Measurements from ENCODE around the gene RAVER1.
"Not testable (repeated sequence)": the region's sequence is repeated elsewhere in the genome, so short reads cannot be mapped to it uniquely, and the experiment has no call there.

The RAVER1 gene, protein sequence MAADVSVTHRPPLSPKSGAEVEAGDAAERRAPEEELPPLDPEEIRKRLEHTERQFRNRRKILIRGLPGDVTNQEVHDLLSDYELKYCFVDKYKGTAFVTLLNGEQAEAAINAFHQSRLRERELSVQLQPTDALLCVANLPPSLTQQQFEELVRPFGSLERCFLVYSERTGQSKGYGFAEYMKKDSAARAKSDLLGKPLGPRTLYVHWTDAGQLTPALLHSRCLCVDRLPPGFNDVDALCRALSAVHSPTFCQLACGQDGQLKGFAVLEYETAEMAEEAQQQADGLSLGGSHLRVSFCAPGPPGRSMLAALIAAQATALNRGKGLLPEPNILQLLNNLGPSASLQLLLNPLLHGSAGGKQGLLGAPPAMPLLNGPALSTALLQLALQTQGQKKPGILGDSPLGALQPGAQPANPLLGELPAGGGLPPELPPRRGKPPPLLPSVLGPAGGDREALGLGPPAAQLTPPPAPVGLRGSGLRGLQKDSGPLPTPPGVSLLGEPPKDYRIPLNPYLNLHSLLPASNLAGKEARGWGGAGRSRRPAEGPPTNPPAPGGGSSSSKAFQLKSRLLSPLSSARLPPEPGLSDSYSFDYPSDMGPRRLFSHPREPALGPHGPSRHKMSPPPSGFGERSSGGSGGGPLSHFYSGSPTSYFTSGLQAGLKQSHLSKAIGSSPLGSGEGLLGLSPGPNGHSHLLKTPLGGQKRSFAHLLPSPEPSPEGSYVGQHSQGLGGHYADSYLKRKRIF

DNA sequence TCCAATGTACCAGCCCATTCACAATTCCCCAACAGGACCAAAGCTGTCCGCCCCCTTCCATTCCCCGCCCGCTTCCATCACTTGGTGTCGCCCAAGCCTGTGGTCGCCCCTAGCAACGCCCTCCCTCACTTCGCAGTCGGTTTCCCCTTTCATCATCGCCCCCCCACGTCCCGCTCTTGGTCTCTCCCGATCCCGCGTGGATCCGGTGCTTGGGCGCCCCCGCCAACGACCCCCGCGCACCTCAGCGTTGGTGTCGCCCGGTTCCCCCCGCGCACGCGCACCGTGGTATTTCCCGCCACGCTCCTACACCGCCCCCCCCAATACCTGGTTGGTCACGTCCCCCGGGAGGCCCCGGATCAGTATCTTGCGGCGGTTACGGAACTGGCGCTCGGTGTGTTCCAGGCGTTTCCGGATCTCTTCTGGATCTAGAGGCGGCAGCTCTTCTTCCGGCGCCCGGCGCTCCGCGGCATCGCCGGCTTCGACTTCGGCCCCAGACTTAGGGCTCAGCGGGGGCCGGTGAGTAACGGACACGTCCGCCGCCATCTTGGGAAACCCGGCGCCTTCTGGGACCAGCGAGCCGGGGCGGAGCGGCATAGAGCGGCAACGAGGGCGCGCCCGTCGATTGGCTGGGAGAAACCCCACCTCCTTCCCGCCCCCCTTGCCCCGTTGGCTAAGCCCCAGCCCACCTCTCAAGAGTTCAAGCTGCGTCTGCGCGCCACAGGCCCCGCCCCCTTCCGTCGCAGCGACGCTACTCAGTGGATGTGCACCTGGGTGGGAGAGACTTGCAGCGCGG is at the start of gene RAVER1:
TSS of gene RAVER1 (minus strand) at position 565 of the 793 bp plus-strand sequence. CDS start at position 543, 22 bp downstream.
- peak; percentile 97 for DNase-seq (ENCODE audit: low read depth)

DNA sequence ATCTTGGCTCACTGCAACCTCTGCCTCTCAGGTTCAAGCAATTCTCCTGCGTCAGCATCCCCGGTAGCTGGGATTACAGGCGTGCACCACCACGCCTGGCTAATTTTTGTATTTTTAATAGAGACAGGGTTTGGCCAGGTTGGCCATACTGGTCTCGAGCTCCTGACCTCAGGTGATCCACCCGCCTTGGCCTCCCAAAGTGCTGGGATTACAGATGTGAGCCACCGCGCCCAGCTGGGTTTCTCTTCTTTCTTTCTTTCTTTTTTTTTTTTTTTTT is 49.8 kb upstream of the RAVER1 start:
- DNase-seq (ENCODE audit: low read depth) = not testable (repeated sequence)

DNA sequence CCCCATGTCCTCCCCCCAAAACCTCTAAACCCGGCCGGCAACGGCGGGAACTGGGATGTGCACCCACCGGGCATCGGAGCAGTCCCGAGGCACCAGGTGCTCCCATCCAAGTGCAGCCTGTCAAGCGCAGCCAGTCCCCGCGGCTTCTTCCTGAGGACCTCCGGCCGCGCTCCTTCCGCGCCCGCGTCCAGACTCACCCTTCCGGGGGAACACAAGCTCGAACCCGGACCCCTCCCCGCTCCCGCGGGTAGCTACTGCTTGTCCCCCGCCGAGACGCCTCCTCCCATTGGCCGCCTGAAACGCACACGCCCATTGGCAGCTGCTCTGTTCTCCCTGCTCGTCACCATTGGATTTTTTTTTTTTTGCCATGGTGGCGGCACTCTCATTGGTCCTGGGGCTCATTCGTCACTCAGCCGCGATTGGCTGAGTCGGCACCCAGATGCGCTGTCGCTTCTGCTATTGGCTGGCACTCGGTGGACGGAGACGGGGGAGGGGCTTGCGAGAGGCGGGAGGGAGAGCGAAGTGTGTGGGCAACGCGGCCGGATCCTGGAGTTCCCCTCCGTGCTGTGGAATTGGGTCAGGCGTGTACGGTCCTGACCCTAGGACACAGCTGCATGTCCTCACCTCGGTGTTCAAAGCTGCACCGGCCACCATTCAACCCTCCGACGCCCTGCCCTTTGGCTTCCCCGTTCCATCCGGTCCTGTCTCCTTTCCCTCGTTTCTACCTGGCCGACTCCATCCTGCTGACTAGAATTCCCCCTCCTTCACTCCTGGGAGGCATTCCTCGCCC is 47.2 kb upstream of the RAVER1 start, which contains the start of gene TYK2:
TSS of gene TYK2 (minus strand) at position 260 of the 790 bp plus-strand sequence. CDS start 2,166 bp downstream, outside the sequence.
- peak; percentile 95 for DNase-seq (ENCODE audit: low read depth)

DNA sequence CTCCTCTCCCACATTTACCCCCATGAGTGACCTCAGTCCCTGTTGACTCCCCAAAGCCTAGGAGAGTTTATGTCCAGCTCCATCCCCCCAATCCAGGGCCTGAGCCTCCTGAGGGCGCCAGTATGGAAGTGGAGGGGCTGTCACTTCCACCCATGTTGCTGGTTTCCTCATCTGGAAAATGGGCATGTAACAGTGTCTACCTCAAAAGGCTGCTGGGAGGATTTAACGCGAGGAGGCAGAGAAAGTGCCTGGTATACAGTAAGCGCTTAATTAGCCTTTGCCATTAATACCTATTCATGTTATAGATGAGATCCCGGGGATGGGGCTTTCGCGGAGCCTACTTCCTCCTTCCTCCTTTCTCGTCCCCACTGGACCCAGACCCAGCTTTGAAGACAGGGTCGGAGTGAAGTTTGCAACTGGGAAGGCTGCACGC is 46.6 kb upstream of the RAVER1 start:
- DNase-seq (ENCODE audit: low read depth) = no peak

DNA sequence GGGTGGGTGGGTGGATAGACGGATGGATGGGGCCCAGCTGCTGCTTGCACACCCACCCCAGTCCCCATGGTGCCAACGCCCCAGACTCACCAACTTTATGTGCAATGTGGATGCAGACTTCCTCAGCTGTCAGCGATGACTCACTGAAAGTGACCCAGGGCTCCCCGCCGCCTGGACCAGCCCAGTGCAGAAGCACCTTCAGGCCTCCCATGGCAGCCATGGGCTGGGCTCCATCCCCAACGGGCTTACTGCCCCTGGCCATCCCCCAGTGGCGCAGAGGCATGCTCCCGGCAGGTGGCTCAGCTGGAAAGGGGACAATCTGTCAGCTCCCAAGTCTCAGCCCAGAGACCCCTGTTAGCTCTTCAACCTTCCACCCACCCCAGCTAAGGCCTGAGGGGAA is 44.8 kb upstream of the RAVER1 start:
- DNase-seq (ENCODE audit: low read depth) = no peak

DNA sequence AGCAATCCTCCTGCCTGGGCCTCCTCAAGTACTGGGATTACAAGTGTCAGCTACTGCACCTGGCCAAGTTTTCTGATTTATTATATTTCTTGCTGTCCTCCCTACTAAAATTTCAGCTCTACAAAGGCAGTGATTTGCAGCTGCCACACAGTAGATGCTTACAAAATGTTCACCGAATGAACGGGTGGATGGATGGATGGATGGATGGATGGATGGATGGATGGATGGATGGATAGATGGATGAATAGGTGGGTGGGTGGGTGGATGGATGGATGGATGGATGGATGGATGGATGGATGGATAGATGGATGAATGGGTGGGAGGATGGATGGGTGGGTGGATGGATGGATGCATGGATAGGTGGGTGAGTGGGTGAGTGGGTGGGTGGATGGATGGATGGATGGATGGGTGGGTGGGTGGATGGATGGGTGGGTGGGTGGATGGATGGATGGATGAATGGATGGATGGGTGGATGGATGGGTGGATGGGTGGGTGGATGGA is 43.9 kb upstream of the RAVER1 start:
- DNase-seq (ENCODE audit: low read depth) = not testable (repeated sequence)

DNA sequence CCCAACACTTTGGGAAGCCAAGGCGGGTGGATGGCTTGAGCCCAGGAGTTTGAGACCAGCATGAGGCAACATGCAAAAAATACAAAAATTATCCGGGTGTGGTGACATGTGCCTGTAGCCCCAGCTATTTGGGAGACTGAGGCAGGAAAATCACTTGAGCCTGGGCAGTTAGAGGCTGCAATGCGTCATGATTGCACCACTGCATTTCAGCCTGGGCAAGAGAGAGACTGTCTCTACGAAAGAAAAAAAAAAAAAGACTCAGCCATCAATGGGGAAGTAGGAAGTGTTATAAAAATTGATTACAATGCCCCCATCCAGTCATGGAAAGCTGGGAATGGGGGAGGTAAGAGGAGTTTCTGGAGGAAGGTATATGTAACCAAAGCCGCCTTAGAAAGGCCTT is 41.6 kb upstream of the RAVER1 start:
- DNase-seq (ENCODE audit: low read depth) = no peak

DNA sequence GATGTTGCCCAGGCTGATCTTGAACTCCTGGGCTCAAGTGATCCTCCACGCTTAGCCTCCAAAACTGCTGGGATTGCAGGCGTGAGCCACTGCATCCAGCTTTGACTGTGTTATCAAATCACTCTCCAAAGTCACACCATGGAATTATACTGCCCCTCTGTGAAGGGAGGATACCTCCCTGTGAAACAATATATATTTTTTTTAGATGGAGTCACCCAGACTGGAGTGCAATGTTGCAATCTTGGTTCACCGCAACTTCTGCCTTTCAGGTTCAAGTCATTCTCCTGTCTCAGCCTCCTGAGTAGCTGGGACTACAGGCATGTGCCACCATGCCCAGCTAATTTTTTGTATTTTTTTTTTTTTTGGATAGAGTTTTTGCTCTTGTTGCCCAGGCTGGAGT is 39.4 kb upstream of the RAVER1 start:
- DNase-seq (ENCODE audit: low read depth) = no peak

DNA sequence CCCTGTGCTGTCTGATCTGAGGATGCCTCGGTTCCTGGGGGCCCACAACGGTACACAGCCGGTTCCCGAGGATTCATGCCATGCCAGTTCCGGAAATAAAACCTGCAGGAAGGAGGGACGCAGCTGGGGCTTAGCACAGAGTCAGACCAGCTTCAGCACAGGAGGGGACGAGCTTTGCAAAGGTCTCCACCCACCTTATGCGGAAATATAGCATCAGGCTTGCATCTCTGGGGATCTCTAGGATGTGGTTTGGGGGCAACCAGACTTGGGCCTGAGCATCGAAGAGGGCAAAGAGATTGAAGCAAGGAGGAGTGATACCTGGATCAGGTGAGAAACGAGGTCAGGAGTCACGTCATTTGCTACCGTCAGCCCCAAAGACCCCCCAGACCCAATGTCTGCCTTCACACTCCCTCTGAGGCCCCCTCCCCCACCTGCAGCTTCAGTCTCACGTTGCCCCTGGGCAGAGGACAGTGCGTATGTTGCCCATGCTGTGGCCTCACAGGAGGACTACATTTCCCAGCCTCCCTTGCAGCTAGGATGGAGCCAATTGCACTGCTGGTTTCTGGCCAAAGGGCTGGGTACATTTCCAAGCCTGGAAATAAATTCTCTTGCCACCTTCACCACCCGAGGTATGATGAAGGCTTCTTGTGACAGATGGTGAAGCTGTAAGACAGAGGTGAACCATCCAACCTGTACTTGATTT is 34.9 kb upstream of the RAVER1 start:
- no peak for DNase-seq (ENCODE audit: low read depth)

DNA sequence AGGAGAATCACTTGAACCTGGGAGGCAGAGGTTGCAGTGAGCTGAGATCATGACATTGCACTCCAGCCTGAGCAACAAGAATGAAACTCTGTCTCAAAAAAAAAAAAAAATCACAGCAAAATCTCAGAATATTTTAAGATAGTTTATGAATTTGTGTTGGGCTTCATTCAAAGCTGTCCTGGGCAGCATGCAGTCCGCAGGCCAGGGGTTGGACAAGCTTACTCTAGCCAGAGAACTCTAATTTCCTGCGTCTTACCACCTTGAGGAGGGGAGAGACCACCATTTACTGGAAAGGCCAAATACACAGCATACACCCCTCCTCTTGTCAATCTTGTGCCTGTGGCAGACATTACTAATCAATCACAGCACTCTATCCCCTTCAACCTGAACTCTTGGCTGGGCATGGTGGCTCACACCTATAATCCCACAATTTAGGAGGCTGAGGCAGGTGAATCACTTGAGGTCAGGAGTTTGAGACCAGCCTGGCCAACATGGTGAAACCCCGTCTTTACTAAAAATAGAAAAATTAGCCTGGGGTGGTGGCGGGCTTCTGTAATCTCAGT is 33.7 kb upstream of the RAVER1 start:
- not testable (repeated sequence) for DNase-seq (ENCODE audit: low read depth)

DNA sequence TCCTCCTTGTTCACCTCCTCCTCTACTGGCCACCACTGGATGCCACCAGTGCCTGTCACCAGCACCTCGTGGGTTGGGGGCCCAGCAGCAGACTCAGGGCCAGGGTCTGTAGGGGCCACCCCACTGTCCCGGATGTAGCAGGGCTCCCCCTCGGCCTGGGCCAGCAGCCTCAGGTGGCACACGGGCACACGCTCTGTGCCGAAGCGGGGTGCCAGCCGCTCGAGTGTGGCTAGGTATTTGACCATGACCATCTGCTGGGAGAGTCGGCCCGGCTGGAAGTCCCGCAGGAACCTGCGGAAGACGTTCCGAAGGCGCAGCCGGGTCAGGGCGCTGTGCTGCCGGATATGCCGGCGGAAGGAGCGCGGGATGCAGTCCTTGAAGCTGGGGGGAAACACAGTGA is 32.2 kb upstream of the RAVER1 start:
- DNase-seq (ENCODE audit: low read depth) = no peak

DNA sequence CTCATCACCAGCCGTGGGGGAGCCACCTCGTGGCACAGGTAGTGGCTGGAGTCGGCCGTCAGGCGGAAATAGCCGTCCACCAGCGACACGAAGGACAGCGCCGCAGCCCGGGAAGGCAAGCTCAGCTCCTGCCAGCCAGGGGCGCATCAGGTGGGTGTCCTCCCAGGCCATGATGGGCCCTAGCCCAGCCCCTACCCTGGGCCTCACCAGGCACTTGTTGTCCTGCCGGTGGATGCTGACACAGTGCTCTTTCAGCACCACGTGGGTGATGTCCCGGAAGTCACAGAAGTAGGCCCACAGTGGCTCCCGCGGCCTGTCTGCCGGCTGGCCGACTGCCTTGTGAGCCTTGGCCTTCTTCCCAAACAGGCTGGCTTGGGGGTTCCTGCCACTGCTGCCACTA is 31.3 kb upstream of the RAVER1 start:
- DNase-seq (ENCODE audit: low read depth) = no peak

DNA sequence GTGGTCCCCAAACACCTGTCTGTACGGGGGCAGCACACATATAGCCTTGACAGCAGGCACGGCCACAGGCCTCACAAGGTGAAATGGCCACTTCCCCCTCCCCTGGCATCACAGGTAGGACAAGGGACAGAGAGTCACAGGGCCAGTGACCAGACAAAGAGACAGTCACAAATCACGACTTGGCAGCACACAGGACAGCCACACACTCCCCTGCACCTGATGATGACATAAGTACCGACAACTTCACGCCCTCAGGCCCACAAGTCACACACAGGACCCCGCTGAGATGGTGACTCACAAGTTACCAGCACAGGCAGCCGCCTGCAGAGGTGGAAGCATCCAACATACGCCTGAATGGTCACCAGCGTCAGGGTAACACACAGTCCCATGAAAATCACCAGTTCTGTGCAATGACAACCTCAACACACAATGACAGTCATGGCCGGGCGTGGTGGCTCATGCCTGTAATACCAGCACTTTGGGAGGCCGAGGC is 30.5 kb upstream of the RAVER1 start:
- DNase-seq (ENCODE audit: low read depth) = no peak

DNA sequence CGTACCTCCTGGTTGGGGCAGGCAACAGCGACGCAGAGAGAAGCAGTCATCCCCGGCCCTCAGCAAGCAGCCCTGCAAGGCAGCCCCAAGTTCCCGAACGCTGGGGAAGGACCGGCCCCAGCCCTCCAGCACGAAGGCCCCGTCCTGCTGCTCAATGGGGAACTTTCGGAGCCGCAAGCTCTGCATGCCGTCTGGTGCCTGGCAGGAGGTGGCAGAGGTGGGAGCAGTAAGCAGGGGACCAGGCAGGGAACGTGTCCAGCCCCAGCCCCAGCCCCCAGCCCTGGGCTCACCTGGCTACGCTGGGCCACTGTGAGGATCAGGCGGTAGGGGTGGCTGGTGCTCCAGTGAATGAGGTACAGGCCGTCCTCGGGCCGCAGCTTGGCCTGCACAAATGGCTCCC is 28.9 kb upstream of the RAVER1 start:
- no peak for DNase-seq (ENCODE audit: low read depth)

DNA sequence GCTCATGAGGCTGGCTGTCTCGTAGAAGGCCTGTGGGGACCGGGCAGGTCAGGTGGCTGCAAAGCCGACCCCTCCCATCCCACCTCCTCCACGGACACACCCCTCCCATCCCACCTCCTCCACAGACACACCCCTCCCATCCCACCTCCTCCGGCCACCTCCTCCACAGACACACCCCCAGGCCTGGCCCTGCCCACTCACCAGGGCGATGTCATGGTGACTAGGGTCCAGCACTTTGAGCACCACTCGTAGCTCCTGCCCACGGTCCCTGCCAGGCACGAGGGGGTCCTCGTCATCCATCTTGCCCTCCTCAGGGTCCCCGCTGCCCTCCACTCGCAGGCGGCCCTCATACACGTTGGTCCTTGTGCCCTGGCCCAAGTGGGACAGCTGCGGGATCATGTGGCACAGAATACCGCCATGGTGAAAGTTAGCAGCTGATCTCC is 28.3 kb upstream of the RAVER1 start:
- DNase-seq (ENCODE audit: low read depth) = no peak

DNA sequence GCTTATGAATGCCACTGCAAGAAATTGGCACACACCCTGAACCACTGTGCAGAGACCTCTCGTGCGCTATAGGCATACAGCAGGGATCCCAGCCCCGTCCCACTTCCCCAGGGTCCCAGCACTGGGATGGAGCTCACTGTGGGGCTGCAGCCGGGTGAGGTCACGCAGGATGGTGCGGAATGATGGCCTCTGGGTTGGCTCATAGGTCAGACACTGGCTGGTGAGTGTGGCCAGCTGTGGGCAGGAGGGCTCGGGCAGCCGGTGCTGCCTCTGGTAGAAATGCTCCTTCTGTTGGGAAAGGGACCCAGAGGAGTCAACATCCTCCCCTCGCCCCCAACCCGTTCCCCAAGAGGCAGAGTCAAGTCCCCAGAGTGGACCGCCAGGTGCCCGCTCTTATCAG is 23.1 kb upstream of the RAVER1 start:
- DNase-seq (ENCODE audit: low read depth) = no peak

DNA sequence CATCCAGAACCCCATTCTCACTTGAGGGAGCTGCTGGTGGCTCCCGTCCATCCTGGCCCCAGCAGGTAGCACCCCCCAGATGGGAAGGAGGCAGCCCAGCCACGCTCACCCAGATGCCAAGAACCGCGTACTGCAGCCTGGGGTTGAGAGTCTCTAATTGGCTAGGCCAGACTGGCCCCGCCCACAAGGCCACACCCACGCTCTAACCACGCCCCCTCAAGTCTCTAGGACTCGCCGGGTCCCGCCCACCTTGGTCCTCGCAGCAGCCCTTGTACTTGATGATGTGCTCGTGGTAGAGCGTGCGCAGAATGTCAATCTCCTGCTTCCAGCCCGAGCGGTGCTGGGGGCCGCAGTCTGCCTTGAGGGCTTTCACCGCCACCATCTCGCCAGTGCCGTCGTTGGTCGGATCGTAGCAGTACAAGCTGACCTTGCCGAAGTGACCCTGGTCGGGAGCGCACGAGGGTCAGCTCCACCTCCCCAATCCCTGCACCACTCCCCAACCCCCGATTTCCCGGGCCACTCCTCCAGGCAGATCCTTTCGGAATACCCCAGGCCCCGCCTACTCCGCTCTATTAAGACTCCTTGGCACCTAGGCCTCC is 20.6 kb upstream of the RAVER1 start:
- no peak for DNase-seq (ENCODE audit: low read depth)

DNA sequence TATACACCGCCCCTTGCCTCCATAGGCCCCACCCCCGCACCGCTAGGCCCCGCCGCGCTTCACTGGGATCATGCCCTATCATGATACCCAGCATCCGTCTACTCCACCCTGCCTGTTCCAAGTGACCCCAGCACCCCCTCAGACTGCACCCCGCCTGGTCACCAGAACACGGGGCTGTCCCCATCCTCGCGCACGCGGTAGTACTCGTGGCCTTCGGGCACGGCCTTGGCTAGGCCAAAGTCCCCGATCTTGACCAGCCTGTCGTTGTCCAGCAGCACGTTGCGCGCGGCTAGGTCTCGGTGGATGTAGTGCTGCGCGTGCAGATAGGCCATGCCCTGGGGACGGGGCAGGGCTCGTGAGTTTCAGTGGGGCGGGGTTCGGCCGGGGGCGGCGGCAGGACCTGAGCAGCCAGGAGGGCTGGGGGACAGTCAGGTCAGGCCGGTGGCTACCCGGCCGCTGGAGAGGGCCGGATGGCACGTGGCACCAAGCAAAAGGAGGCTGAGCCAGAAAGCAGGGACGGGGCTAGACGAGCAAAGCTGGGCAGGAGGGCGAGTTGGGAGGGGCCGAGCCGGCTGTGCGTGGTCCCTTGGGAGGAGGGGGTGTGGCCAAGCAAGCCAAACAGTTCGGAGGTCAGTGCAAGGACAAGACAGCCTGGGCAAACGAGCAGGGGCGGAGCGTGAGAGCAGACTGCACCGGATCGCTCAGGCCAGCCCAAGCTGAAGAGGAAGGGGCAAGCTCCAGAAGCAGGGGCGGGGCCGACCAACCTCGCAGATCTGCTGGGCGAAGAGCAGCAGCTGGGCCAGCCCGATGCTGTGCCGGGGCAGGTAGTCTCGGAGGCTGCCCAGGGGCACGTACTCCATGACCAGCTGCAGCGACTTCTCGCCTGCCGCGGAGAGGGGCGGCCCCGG is 19.7 kb upstream of the RAVER1 start:
- DNase-seq (ENCODE audit: low read depth) = no peak

DNA sequence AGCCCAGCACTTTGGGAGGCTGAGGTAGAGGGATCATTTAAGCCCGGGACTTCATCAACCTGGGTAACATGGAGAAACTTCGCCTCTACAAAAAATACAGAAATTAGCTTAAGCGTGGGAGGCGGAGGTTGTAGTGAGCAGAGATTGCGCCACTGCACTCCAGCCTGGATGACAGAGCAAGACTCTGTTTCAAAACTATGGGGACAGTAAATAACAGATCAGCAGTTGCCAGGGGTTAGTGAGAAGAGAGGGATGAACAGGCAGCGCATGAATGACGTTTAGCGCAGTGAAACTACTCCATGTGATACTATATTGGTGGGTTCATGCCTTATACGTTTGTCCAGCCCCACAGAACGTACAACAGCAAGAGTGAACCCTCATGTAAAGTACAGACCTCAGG is 13.2 kb upstream of the RAVER1 start:
- DNase-seq (ENCODE audit: low read depth) = no peak
